CD8-positive, alpha-beta memory T cell (primary cell): ENCODE results near the gene ARHGAP9. TPM values are rescaled to one million over a fixed set of nuclear protein-coding genes. Genes with fewer than 3 reads are reported as not detected.
"Not testable (repeated sequence)": the region's sequence is repeated elsewhere in the genome, so short reads cannot be mapped to it uniquely, and the experiment has no call there.

ENCODE experiments used
- CTCF ChIA-PET: fragments of 350-600 bp; sonication (Branson Sonifier 250); formaldehyde crosslinking; loops from one replicate; lab custom pipeline; 2021; ENCODE audit warnings: antibody characterized with exemption; lab: Charles Lee
- POLR2A ChIA-PET: fragments of 350-600 bp; sonication (Branson Sonifier 250); formaldehyde crosslinking; loops from one replicate; lab custom pipeline; 2021; ENCODE audit warnings: antibody characterized with exemption; lab: Charles Lee
- DNase-seq, 5 donors: peaks; one replicate each; pipeline versions ENCODE4 v3.0.0 to v3.0.0-alpha.2; 2020 to 2022; ENCODE audit warnings: mixed read lengths in 1 of 5
- H3K27ac ChIP-seq: one replicate; pipeline ENCODE4 v1.7.0; 2013; ENCODE audit warnings: low read depth, mild to moderate bottlenecking, low read length, moderate library complexity
- H3K27me3 ChIP-seq: 2 replicates; pipeline ENCODE4 v1.7.0; 2013; ENCODE audit warnings: low read length, mild to moderate bottlenecking; ENCODE audit not compliant: insufficient read depth, poor library complexity, severe bottlenecking
- H3K36me3 ChIP-seq: 2 replicates; pipeline ENCODE4 v1.7.0; 2013; ENCODE audit warnings: mild to moderate bottlenecking, low read length, moderate library complexity; ENCODE audit not compliant: insufficient read depth
- H3K4me1 ChIP-seq: 2 replicates; pipeline ENCODE4 v1.7.0; 2013; ENCODE audit warnings: mild to moderate bottlenecking, low read length, moderate library complexity; ENCODE audit not compliant: insufficient read depth
- H3K4me3 ChIP-seq: 2 replicates; pipeline ENCODE4 v1.7.0; 2013; ENCODE audit warnings: mild to moderate bottlenecking, low read length
- H3K9me3 ChIP-seq: 2 replicates; pipeline ENCODE4 v1.7.0; 2013; ENCODE audit warnings: mild to moderate bottlenecking, low read length
- H3K27ac Mint-ChIP-seq, 8 donors: one replicate each; pipeline ENCODE4 v1.8.0; 2020 to 2021; ENCODE audit warnings: mixed read lengths in 8 of 8, mild to moderate bottlenecking in 6 of 8, inconsistent platforms in 3 of 8, moderate library complexity in 3 of 8
- H3K27me3 Mint-ChIP-seq, 2 donors: one replicate each; pipeline ENCODE4 v1.8.0; 2020 to 2021; ENCODE audit warnings: mixed read lengths in 2 of 2, mild to moderate bottlenecking in 1 of 2, moderate library complexity in 1 of 2
- H3K36me3 Mint-ChIP-seq, 3 donors: one replicate each; pipeline ENCODE4 v1.8.0; 2020 to 2021; ENCODE audit warnings: mixed read lengths in 3 of 3, inconsistent platforms in 1 of 3, mild to moderate bottlenecking in 1 of 3
- H3K4me1 Mint-ChIP-seq, 3 donors: one replicate each; pipeline ENCODE4 v1.8.0; 2020 to 2021; ENCODE audit warnings: mixed read lengths in 3 of 3, inconsistent platforms in 1 of 3, mild to moderate bottlenecking in 1 of 3
- H3K4me3 Mint-ChIP-seq, 7 donors: one replicate each; pipeline ENCODE4 v1.8.0; 2020 to 2021; ENCODE audit warnings: mixed read lengths in 7 of 7, mild to moderate bottlenecking in 6 of 7, moderate library complexity in 4 of 7, inconsistent platforms in 2 of 7
- H3K9me3 Mint-ChIP-seq, 5 donors: one replicate each; pipeline ENCODE4 v1.8.0; 2020 to 2022; ENCODE audit warnings: mixed read lengths in 5 of 5, mild to moderate bottlenecking in 3 of 5, moderate library complexity in 2 of 5, inconsistent platforms in 1 of 5
- polyA plus RNA-seq: library from polyadenylated mRNA; unstranded; fragments of 300-500 nt; fragmentation: Illumina TruSeq; gene quantifications from one replicate; pipeline ENCODE4 v1.2.3, GENCODE V29; 2021
- total RNA-seq, 2 experiments: library from RNA; stranded (reverse); gene quantifications; one replicate each; pipeline ENCODE4 v1.2.3, GENCODE V29; 2021

The ARHGAP9 gene
- total and polyA plus RNA-seq, 3 experiments from 2014 or later = 116 to 181 (median 121) TPM

DNA sequence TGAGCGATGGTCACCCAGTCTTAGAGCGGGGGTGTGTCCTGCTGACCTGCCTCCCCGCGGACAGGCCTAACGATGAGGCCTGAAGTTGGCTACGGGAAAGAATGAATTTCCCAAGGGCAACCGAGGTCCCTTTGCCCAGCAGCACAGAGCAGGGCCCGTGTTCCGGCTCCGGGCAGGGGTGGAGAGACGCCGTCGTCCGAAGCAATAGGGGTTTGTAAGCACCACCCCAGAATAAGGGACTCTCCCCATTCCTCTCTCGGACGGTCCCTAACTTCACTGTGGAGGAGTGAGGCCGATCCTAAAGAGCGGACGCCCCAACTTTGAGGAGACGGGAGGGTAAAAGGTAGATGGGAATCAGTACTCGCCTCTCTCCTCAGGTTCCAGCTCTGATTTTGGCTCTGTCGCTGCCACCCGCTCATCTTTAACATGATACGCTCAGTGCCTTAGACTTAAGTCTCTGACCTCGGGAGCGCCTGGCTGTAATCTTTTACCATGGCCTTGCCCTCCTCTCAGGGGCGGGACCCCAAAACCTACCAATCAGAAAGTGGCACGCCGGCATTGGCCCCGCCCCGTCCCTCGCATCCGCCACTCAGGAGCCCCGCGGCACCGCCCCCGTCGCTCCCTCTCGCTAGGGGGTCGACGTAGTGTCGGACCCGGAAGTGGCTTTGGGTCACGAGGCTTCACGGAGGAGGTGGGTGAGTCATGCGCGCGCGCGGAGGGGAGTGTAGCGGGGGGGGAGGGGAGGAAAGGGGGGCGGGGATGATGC lies 40.6 kb upstream of the ARHGAP9 start, which contains the start of gene DDIT3:
Gene DDIT3, minus strand, starts transcription at position 462 of the 766 bp plus-strand sequence. CDS start 3,108 bp downstream, outside the sequence.
- POLR2A ChIA-PET = interaction anchor here (0.6 to 2.6 kb wide), 6 partner anchors 15 to 221 kb away, joined by 3 to 19 read pairs (median 6); partner anchors contain the start of genes ARHGAP9 and DCTN2
- Mint-ChIP-seq H3K27ac (peak within 1 kb of the TSS; percentile 93 to 100 (median 99)), H3K4me1 (peaks cover 52 to 70% (median 53%) of the 10 kb centered on the region in 3 donors), H3K4me3 (peak within 1 kb of the TSS; percentile 96 to 100 (median 98)), H3K36me3 (peaks cover 0 to 64% (median 15%) of the 10 kb centered on the region in 3 donors), H3K27me3 (peaks cover 0 to 3% of the 10 kb centered on the region in 2 donors), H3K9me3 (peaks cover 0 to 4% (median 0%) of the 10 kb centered on the region in 5 donors)
- peak within 1 kb of the TSS; percentile 99 for H3K27ac ChIP-seq
- H3K27me3 ChIP-seq = no peaks in the 10 kb centered on the region
- peaks cover 54% of the 10 kb centered on the region for H3K4me1 ChIP-seq
- H3K36me3 ChIP-seq = peaks cover 28% of the 10 kb centered on the region
- H3K4me3 ChIP-seq = peak within 1 kb of the TSS; percentile 87
- no peaks in the 10 kb centered on the region for H3K9me3 ChIP-seq
- DNase-seq = peak; percentile 99 to 100 (median 100)
- CTCF ChIA-PET = interaction anchor here (1.2 to 2.3 kb wide), 5 partner anchors 43 to 61 kb away, joined by 3 to 12 read pairs (median 6); partner anchors contain the start of gene GLI1

DNA sequence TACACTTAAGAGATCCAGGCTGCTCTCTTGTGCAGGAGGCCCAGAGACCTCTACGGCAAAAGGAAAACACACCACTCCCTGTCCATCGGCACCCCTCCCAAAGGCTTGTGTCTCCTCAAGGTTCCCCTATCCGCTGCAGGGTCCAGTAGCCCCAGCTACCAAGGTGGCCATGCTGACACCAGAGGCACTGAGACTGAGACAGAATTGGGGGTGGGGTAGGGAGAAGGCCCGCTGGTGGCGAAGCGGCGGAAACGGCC lies 40.1 kb upstream of the ARHGAP9 start:
- POLR2A ChIA-PET = interaction anchor here (0.6 to 2.6 kb wide), 4 partner anchors 14 to 43 kb away, joined by 3 to 19 read pairs (median 10); partner anchors contain the start of gene ARHGAP9

DNA sequence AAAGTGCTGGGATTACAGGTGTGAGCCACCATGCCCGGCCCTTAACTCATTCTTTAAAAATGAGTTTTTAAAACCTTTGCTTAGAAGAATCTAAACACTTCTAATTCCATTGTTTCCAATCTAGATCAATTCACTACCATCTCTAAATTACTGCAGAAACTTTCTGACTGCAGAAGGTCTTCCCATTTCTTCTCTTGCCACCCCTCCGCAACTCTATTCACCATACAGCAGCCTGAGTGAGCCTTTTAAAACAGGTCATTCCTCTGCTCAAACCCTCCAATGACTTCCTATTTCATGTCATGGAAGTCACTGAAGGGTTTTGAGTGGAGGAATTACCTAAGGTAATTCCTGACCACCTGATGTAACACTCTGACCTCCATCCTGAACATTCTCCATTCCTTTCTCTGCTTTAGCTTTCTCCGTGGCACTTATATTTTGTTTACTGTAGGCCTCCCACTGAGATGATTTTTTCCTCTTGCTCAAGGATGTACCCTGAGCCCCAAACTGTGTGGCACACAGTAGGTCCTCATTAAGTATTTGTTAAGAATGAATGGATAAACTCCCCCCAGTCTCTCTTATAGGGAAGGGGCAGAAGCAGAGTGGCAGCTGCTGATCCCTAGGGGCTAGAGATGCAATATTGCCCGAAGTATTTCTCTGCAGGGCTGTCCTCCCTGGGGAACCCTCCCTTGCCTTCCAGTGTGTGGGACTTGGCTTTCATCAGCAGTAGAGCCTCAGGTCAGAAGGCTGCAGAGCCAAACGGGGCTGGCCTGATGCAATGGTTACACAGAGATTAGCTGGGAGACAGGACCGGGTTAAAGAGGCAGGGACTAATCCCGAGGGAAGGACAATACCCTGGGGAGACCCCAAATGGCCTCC lies 39.5 kb upstream of the ARHGAP9 start:
- peaks cover 46 to 59% (median 47%) of the 10 kb centered on the region in 3 donors for H3K4me1 Mint-ChIP-seq
- peak overlapping the region; percentile 96 to 100 (median 98) for H3K4me3 Mint-ChIP-seq
- H3K9me3 Mint-ChIP-seq = peaks cover 0 to 4% (median 0%) of the 10 kb centered on the region in 5 donors
- H3K36me3 ChIP-seq = peaks cover 32% of the 10 kb centered on the region
- H3K4me3 ChIP-seq = peak overlapping the region; percentile 87
- H3K4me1 ChIP-seq = peaks cover 44% of the 10 kb centered on the region
- H3K27ac Mint-ChIP-seq = peak overlapping the region; percentile 93 to 100 (median 99)
- peak overlapping the region; percentile 99 for H3K27ac ChIP-seq
- H3K9me3 ChIP-seq = no peaks in the 10 kb centered on the region
- no peaks in the 10 kb centered on the region for H3K27me3 ChIP-seq
- no peak for DNase-seq
- H3K36me3 Mint-ChIP-seq = peaks cover 0 to 66% (median 15%) of the 10 kb centered on the region in 3 donors
- ChIA-PET CTCF (interaction anchor here (1.0 to 2.3 kb wide), 4 partner anchors 10 to 237 kb away, joined by 3 to 12 read pairs (median 4); no protein-coding TSS in a partner anchor), POLR2A (interaction anchor here (2.1 to 2.6 kb wide), 2 partner anchors 39 to 42 kb away, joined by 13 to 19 read pairs; partner anchors contain the start of gene ARHGAP9)
- peaks cover 0 to 3% of the 10 kb centered on the region in 2 donors for H3K27me3 Mint-ChIP-seq

More for the DNA sequence above, 40.1 kb upstream of the ARHGAP9 start:
- peaks cover 0 to 65% (median 15%) of the 10 kb centered on the region in 3 donors for H3K36me3 Mint-ChIP-seq
- H3K27ac Mint-ChIP-seq = peak overlapping the region; percentile 93 to 100 (median 99)
- Histone ChIP-seq H3K9me3 (no peaks in the 10 kb centered on the region), H3K27ac (peak overlapping the region; percentile 99), H3K4me3 (peak overlapping the region; percentile 87), H3K27me3 (no peaks in the 10 kb centered on the region), H3K4me1 (peaks cover 50% of the 10 kb centered on the region), H3K36me3 (peaks cover 33% of the 10 kb centered on the region)
- CTCF ChIA-PET = interaction anchor here (1.6 to 2.3 kb wide), 3 partner anchors 43 to 61 kb away, joined by 6 to 12 read pairs (median 6); partner anchors contain the start of gene GLI1
- no peak for DNase-seq
- H3K9me3 Mint-ChIP-seq = peaks cover 0 to 4% (median 0%) of the 10 kb centered on the region in 5 donors
- peaks cover 51 to 65% (median 52%) of the 10 kb centered on the region in 3 donors for H3K4me1 Mint-ChIP-seq
- peak overlapping the region; percentile 96 to 100 (median 98) for H3K4me3 Mint-ChIP-seq
- peaks cover 0 to 3% of the 10 kb centered on the region in 2 donors for H3K27me3 Mint-ChIP-seq

DNA sequence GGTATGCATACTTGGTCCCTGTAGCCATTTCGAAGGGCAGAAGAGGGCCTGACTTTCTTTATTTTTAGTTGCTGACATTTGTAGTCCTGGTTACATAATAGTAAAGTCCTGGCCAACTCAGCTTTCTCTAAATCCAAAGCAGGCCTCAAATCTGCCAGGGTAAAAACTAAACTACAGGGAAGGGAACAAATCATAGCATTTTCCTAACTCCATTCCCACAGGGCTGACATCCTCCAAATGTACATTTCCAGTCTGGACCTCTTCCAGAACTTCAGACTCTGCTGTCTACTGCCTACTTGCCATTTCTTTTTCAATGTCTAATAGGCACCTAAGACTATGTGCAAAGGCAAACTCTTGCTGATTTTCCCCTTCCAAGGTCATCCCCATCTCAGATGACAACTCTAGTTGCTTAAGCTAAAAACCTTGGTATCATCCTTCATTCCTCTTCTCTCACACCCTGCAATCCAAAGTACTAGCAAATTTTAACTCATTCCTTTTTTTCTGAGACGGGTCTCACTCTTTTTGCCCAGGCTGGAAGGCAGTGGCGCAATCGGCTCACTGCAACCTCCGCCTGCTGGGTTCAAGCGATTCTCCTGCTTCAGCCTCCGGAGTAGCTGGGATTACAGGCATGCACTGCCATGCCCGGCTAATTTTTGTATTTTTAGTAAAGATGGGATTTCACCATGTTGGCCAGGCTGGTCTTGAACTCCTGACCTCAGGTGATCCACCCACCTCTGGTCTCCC lies 38.7 kb upstream of the ARHGAP9 start:
- H3K36me3 ChIP-seq = peaks cover 34% of the 10 kb centered on the region
- peak overlapping the region; percentile 37 to 98 (median 96) for H3K4me3 Mint-ChIP-seq
- DNase-seq = no peak
- H3K9me3 Mint-ChIP-seq = peaks cover 0 to 4% (median 0%) of the 10 kb centered on the region in 5 donors
- H3K4me1 Mint-ChIP-seq = peaks cover 38 to 51% (median 39%) of the 10 kb centered on the region in 3 donors
- peak overlapping the region; percentile 54 to 100 (median 96) for H3K27ac Mint-ChIP-seq
- CTCF ChIA-PET = interaction anchor here (1.0 kb wide), 3 partner anchors 9 to 238 kb away, joined by 3 read pairs; no protein-coding TSS in a partner anchor
- H3K27me3 Mint-ChIP-seq = peaks cover 0 to 3% of the 10 kb centered on the region in 2 donors
- peak overlapping the region; percentile 0 for H3K27ac ChIP-seq
- no peak overlapping the region for H3K4me3 ChIP-seq
- peaks cover 0 to 68% (median 15%) of the 10 kb centered on the region in 3 donors for H3K36me3 Mint-ChIP-seq
- no peaks in the 10 kb centered on the region for H3K9me3 ChIP-seq
- peaks cover 36% of the 10 kb centered on the region for H3K4me1 ChIP-seq
- H3K27me3 ChIP-seq = no peaks in the 10 kb centered on the region
- POLR2A ChIA-PET = no interaction called here

DNA sequence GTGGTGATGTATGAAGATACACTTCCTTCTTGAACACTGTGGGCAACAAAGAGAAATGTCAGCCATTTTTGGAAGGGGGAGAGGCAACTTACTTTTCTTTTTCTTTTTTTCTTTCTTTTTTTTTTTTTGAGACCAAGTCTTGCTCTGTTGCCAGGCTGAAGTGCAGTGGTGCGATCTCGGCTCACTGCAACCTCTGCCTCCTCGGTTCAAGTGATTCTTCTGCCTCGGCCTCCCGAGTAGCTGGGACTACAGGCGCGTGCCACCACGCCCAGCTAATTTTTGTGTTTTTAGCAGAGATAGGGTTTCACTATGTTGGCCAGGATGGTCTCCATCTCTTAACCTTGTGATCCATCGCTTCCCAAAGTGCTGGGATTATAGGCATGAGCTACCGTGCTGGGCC lies 38.1 kb upstream of the ARHGAP9 start:
- H3K27ac ChIP-seq, POLR2A ChIA-PET, H3K27me3 Mint-ChIP-seq, H3K27me3 ChIP-seq, H3K9me3 Mint-ChIP-seq, H3K4me3 ChIP-seq, H3K9me3 ChIP-seq: not testable (repeated sequence)
- Histone ChIP-seq H3K4me1 (peaks cover 34% of the 10 kb centered on the region), H3K36me3 (peaks cover 40% of the 10 kb centered on the region)
- H3K4me3 Mint-ChIP-seq = peak overlapping the region in 3 of 7 donors; percentile 37 to 75 (median 37)
- H3K36me3 Mint-ChIP-seq = peaks cover 1 to 72% (median 15%) of the 10 kb centered on the region in 3 donors
- CTCF ChIA-PET = interaction anchor here (1.0 to 1.3 kb wide), 4 partner anchors 8 to 239 kb away, joined by 3 read pairs; no protein-coding TSS in a partner anchor
- H3K27ac Mint-ChIP-seq = peak overlapping the region in 7 of 8 donors; percentile 17 to 93 (median 54)
- DNase-seq = peak in 1 of 5 donors; percentile 29
- peaks cover 35 to 48% (median 35%) of the 10 kb centered on the region in 3 donors for H3K4me1 Mint-ChIP-seq

DNA sequence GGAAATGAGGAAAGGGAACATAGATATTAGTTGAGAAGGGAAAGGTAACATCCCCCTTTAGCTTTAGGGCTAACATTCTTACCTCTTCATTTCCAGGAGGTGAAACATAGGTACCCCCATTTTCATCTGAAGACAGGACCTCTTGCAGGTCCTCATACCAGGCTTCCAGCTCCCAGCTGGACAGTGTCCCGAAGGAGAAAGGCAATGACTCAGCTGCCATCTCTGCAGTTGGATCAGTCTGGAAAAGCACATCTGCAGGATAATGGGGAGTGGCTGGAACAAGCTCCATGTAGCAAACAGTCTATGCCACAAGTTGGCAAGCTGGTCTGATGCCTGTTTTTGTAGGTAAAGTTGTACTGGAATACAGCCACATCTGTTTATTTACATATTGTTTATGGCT lies 37.5 kb upstream of the ARHGAP9 start:
- POLR2A ChIA-PET = interaction anchor here (1.0 kb wide), 1 partner anchor 27 kb away, joined by 3 read pairs; no protein-coding TSS in a partner anchor
- H3K4me1 ChIP-seq = peaks cover 32% of the 10 kb centered on the region
- no peaks in the 10 kb centered on the region for H3K27me3 ChIP-seq
- H3K27ac Mint-ChIP-seq = peak overlapping the region in 7 of 8 donors; percentile 50 to 93 (median 67)
- no peaks in the 10 kb centered on the region for H3K9me3 ChIP-seq
- H3K27me3 Mint-ChIP-seq = peaks cover 0 to 2% of the 10 kb centered on the region in 2 donors
- no peak overlapping the region for H3K4me3 ChIP-seq
- peaks cover 34 to 46% (median 38%) of the 10 kb centered on the region in 3 donors for H3K4me1 Mint-ChIP-seq
- DNase-seq = peak in 1 of 5 donors; percentile 27
- CTCF ChIA-PET = interaction anchor here (1.3 kb wide), 1 partner anchor 54 kb away, joined by 3 read pairs; no protein-coding TSS in a partner anchor
- peaks cover 0 to 2% (median 0%) of the 10 kb centered on the region in 5 donors for H3K9me3 Mint-ChIP-seq
- H3K36me3 Mint-ChIP-seq = peaks cover 7 to 76% (median 18%) of the 10 kb centered on the region in 3 donors
- peak overlapping the region in 1 of 7 donors; percentile 75 for H3K4me3 Mint-ChIP-seq
- H3K36me3 ChIP-seq = peaks cover 43% of the 10 kb centered on the region
- H3K27ac ChIP-seq = no peak overlapping the region
